Measurements from ENCODE around the gene MOCS3. TPM values are rescaled to one million over a fixed set of nuclear protein-coding genes. Genes with fewer than 3 reads are reported as not detected.

The MOCS3 gene
- total and polyA plus RNA-seq, 2 donors (not counting 1 experiment from before 2014, with no cell fraction given) = 0.91 to 7.6 TPM

DNA sequence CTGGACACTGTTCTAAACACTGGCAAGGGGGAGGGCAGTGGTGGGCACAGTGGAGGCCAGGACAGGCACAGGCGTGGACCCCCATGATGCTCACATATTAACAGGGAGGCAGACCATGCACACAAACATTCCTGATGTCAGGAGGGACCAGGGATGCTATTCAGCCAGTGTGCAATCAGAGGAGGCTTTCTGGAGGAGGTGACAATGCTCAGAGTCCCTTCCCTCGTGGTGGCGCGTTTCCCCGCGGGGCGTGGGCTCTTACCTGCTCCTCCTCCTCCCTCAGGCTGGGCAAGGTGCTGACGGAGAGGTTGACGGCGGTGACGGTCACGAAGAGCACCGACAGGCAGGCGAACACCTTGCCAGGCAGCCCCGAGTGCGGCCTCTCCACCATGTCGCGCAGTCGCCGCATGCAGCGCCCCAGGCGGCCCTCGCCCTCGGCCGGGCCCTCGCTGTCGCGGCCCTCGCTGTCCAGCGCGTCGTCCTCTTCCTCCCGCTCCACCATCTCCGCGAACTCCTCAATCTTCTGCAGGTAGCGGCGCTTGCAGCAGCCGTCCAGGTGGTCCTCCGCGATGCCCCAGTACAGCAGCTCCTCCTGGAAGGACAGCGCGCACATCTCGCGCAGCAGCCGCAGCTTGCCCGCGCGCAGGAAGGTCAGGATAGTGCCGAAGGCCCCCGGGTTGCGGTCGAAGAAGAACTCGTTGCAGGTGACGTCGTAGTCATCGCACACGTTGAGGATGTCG lies 50.9 kb downstream of the MOCS3 start:
- no peak overlapping the region for H3K9ac ChIP-seq (ENCODE audit: low read length)
- intact Hi-C loops (cut with micrococcal nuclease) = no loop called here
- WGBS (ENCODE audit: insufficient coverage) = 84% methylated on average over 49 of the region's 58 CpGs
- Mint-ChIP-seq H3K9me3 (ENCODE audit: insufficient read depth) (no peaks in the 10 kb centered on the region), H3K27ac (no peak overlapping the region), H3K4me3 (no peak overlapping the region), H3K4me1 (peaks cover under 1% of the 10 kb centered on the region), H3K27me3 (peaks cover 21% of the 10 kb centered on the region)
- peaks cover 14% of the 10 kb centered on the region for H4K20me1 ChIP-seq (ENCODE audit: control insufficient read depth, insufficient read depth, low read length, poor library complexity, severe bottlenecking)
- peaks cover 0 to 4% of the 10 kb centered on the region in 2 experiments for H3K36me3 ChIP-seq (replicated peaks in 1 of 2; ENCODE audit: control extremely low read depth in 1 of 2, control insufficient read depth in 1 of 2, extremely low read depth in 1 of 2, insufficient read depth in 2 of 2, low read length in 1 of 2)
- peaks cover 3% of the 10 kb centered on the region for H3K79me2 ChIP-seq (ENCODE audit: control insufficient read depth, insufficient read depth, low read length)
- H3K4me2 ChIP-seq (replicated peaks; ENCODE audit: low read depth, low read length, poor library complexity, severe bottlenecking) = no peak overlapping the region
- ATAC-seq (ENCODE audit: low read depth) (no peak), DNase-seq (no peak)
- no peak overlapping the region for H3K27ac ChIP-seq (ENCODE audit: low read length in 2 of 2)
- CTCF ChIA-PET = no interaction called here
- H2AFZ ChIP-seq (ENCODE audit: insufficient read depth, low read depth, low read length, poor library complexity, severe bottlenecking) = no peak overlapping the region
- no peak overlapping the region for H3K4me3 ChIP-seq (ENCODE audit: control extremely low read depth in 1 of 5, extremely low read depth in 1 of 5, insufficient read depth in 1 of 5, low read depth in 2 of 5, low read length in 4 of 5)
- POLR2A ChIA-PET = no interaction called here
- H3K9me3 ChIP-seq (ENCODE audit: control extremely low read depth in 1 of 3, control insufficient read depth in 2 of 3, insufficient read depth in 1 of 3, low read length in 2 of 3) = peaks cover 0 to 2% (median 0%) of the 10 kb centered on the region in 3 donors
- H3K27me3 ChIP-seq (replicated peaks in 1 of 4; ENCODE audit: control extremely low read depth in 1 of 4, control insufficient read depth in 3 of 4, insufficient read depth in 4 of 4, low read length in 3 of 4) = peaks cover 0 to 4% (median 0%) of the 10 kb centered on the region in 4 experiments
- TF ChIP-seq, protein P1, sequence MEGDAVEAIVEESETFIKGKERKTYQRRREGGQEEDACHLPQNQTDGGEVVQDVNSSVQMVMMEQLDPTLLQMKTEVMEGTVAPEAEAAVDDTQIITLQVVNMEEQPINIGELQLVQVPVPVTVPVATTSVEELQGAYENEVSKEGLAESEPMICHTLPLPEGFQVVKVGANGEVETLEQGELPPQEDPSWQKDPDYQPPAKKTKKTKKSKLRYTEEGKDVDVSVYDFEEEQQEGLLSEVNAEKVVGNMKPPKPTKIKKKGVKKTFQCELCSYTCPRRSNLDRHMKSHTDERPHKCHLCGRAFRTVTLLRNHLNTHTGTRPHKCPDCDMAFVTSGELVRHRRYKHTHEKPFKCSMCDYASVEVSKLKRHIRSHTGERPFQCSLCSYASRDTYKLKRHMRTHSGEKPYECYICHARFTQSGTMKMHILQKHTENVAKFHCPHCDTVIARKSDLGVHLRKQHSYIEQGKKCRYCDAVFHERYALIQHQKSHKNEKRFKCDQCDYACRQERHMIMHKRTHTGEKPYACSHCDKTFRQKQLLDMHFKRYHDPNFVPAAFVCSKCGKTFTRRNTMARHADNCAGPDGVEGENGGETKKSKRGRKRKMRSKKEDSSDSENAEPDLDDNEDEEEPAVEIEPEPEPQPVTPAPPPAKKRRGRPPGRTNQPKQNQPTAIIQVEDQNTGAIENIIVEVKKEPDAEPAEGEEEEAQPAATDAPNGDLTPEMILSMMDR (IDR thresholded peaks at IDR 0.05) = no peak
- TF ChIP-seq EZH2 (IDR thresholded peaks at IDR 0.05; ENCODE audit: borderline replicate concordance, insufficient read depth, low read depth, low read length, poor library complexity, severe bottlenecking) = no peak
- peaks cover 8 to 9% of the 10 kb centered on the region in 2 donors for H3K4me1 ChIP-seq (ENCODE audit: control insufficient read depth in 2 of 2, insufficient read depth in 2 of 2, low read length in 2 of 2)

DNA sequence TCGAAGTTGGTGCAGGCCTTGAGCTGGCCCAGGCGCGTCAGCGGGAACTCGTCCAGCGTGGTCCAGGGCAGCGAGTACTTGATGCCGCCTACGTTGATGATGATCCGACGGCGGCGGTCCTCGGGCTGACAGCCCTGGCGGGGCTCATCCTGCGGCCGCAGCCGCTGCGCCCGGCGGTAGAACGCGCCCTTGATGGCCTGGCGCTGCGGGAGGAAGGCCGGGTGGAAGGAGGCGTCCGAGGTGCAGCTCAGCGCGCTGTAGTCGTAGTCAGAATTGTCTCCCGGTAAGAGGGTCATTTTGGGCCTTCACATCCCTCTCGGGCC lies 51.4 kb downstream of the MOCS3 start:
- Histone ChIP-seq H3K4me2 (replicated peaks; ENCODE audit: low read depth, low read length, poor library complexity, severe bottlenecking) (no peak overlapping the region), H2AFZ (ENCODE audit: insufficient read depth, low read depth, low read length, poor library complexity, severe bottlenecking) (no peak overlapping the region), H4K20me1 (ENCODE audit: control insufficient read depth, insufficient read depth, low read length, poor library complexity, severe bottlenecking) (peaks cover 14% of the 10 kb centered on the region), H3K9me3 (ENCODE audit: control extremely low read depth in 1 of 3, control insufficient read depth in 2 of 3, insufficient read depth in 1 of 3, low read length in 2 of 3) (peaks cover 0 to 2% (median 0%) of the 10 kb centered on the region in 3 donors), H3K9ac (ENCODE audit: low read length) (no peak overlapping the region), H3K79me2 (ENCODE audit: control insufficient read depth, insufficient read depth, low read length) (peaks cover 8% of the 10 kb centered on the region), H3K36me3 (replicated peaks in 1 of 2; ENCODE audit: control extremely low read depth in 1 of 2, control insufficient read depth in 1 of 2, extremely low read depth in 1 of 2, insufficient read depth in 2 of 2, low read length in 1 of 2) (peaks cover 0 to 4% of the 10 kb centered on the region in 2 experiments), H3K27ac (ENCODE audit: low read length in 2 of 2) (no peak overlapping the region), H3K4me1 (ENCODE audit: control insufficient read depth in 2 of 2, insufficient read depth in 2 of 2, low read length in 2 of 2) (peaks cover 13 to 14% of the 10 kb centered on the region in 2 donors), H3K4me3 (ENCODE audit: control extremely low read depth in 1 of 5, extremely low read depth in 1 of 5, insufficient read depth in 1 of 5, low read depth in 2 of 5, low read length in 4 of 5) (no peak overlapping the region), H3K27me3 (replicated peaks in 1 of 4; ENCODE audit: control extremely low read depth in 1 of 4, control insufficient read depth in 3 of 4, insufficient read depth in 4 of 4, low read length in 3 of 4) (peaks cover 0 to 4% (median 0%) of the 10 kb centered on the region in 4 experiments)
- TF ChIP-seq EZH2 (IDR thresholded peaks at IDR 0.05; ENCODE audit: borderline replicate concordance, insufficient read depth, low read depth, low read length, poor library complexity, severe bottlenecking) = no peak
- TF ChIP-seq, protein P1 (IDR thresholded peaks at IDR 0.05) = no peak
- Mint-ChIP-seq H3K27me3 (peaks cover 23% of the 10 kb centered on the region), H3K4me1 (peaks cover 3% of the 10 kb centered on the region), H3K27ac (no peak overlapping the region), H3K4me3 (no peak overlapping the region), H3K9me3 (ENCODE audit: insufficient read depth) (no peaks in the 10 kb centered on the region)
- ATAC-seq (ENCODE audit: low read depth) (no peak), DNase-seq (no peak)
- WGBS (ENCODE audit: insufficient coverage) = 82% methylated on average over 29 of the region's 33 CpGs
- CTCF ChIA-PET = no interaction called here
- POLR2A ChIA-PET = no interaction called here
- intact Hi-C loops (cut with micrococcal nuclease) = no loop called here

Measured in B cell (primary cell).